HL-60 (cell line): ENCODE data around the gene FFAR1.

Experiments
- CTCF ChIP-seq: IDR thresholded peaks from one replicate; pipeline ENCODE4 v1.5.1; 2011; ENCODE audit warnings: low read length, control low read depth, inconsistent platforms; ENCODE audit not compliant: insufficient read depth
- REST ChIP-seq: IDR thresholded peaks from 2 replicates; pipeline ENCODE4 v1.6.1; 2012; ENCODE audit warnings: low read depth; ENCODE audit not compliant: insufficient replicate concordance

GRCh38 chr19:35332817-35333216 lies 14.9 kb upstream of the FFAR1 start:
- TF ChIP-seq REST (no peak), CTCF (no peak)
